ENCODE measurements around the gene KRTAP5-4. TPM values are rescaled to one million over a fixed set of nuclear protein-coding genes. Genes with fewer than 3 reads are reported as not detected.

KRTAP5-4 gene
- total and polyA plus RNA-seq, 2 donors (not counting 1 experiment from before 2014, with no cell fraction given), result not detected

DNA sequence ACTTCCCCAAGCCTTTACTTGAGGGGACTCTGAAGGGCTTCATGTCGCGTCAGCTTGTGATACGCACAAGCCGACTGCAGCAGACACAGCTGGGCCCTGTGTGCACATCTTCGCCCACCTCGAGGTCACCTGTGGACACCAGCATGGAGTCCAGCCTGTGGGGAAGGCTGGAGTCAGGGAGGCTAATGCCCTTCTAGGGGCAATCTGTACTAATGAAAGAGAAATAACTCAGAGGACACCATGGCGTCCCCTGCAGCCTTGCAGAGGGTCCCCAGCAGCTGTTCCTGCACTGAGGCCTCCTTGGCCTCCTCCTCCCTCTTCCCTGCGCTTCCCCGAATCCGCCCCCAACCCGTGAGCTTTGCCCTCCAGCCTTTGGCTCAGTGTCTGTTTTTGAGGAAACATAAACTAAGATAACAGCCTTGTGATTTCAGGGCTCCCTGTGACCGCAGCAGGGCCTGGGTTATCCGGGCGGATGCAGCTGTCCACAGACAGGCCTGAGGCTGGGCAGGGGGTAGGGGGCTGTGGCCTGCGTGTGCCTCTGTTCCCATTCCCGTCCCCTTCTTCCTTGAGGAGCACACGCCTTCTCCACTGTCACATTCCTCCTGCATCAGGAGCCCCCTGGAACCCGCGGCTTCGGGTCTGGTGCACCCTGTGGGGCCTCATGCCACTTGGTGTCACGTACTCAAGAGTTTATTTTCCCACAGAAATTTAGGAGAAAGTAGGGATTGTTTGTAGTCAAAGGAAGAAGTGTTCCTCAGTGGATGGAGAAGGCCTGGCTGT, 32.6 kb upstream of the KRTAP5-4 start:
- intact Hi-C loops (cut with micrococcal nuclease), result loop anchor here (5.0 kb wide), 1 partner anchor 38 kb away; no protein-coding TSS in a partner anchor
- H3K79me2 ChIP-seq (ENCODE audit: control insufficient read depth, insufficient read depth, low read length), result no peaks in the 10 kb centered on the region
- peaks cover 43% of the 10 kb centered on the region for H3K27me3 Mint-ChIP-seq
- no peaks in the 10 kb centered on the region for H3K9me3 ChIP-seq (ENCODE audit: control extremely low read depth in 1 of 3, control insufficient read depth in 2 of 3, insufficient read depth in 1 of 3, low read length in 2 of 3)
- no peaks in the 10 kb centered on the region for H3K36me3 ChIP-seq (replicated peaks in 1 of 2; ENCODE audit: control extremely low read depth in 1 of 2, control insufficient read depth in 1 of 2, extremely low read depth in 1 of 2, insufficient read depth in 2 of 2, low read length in 1 of 2)
- no peaks in the 10 kb centered on the region for H4K20me1 ChIP-seq (ENCODE audit: control insufficient read depth, insufficient read depth, low read length, poor library complexity, severe bottlenecking)
- H3K4me1 Mint-ChIP-seq, result no peaks in the 10 kb centered on the region
- no peak overlapping the region for H3K4me2 ChIP-seq (replicated peaks; ENCODE audit: low read depth, low read length, poor library complexity, severe bottlenecking)
- H3K4me3 ChIP-seq (ENCODE audit: control extremely low read depth in 1 of 5, extremely low read depth in 1 of 5, insufficient read depth in 1 of 5, low read depth in 2 of 5, low read length in 4 of 5), result no peak overlapping the region
- H3K4me3 Mint-ChIP-seq, result no peak overlapping the region
- H3K27me3 ChIP-seq (replicated peaks in 1 of 4; ENCODE audit: control extremely low read depth in 1 of 4, control insufficient read depth in 3 of 4, insufficient read depth in 4 of 4, low read length in 3 of 4), result peaks cover 0 to 26% (median 4%) of the 10 kb centered on the region in 4 experiments
- ChIA-PET CTCF (interaction anchor here (1.5 to 4.5 kb wide), 6 partner anchors 38 to 502 kb away, joined by 3 to 135 read pairs (median 34); partner anchors contain the start of gene SYT8), POLR2A (no interaction called here)
- peaks cover 0 to 9% of the 10 kb centered on the region in 2 donors for H3K4me1 ChIP-seq (ENCODE audit: control insufficient read depth in 2 of 2, insufficient read depth in 2 of 2, low read length in 2 of 2)
- ATAC-seq (ENCODE audit: low read depth), result no peak
- H3K9ac ChIP-seq (ENCODE audit: low read length), result no peak overlapping the region
- no peak overlapping the region for H3K27ac ChIP-seq (ENCODE audit: low read length in 2 of 2)
- WGBS (ENCODE audit: insufficient coverage), result 47% methylated on average over 15 of the region's 21 CpGs
- no peak for DNase-seq
- no peaks in the 10 kb centered on the region for H3K9me3 Mint-ChIP-seq (ENCODE audit: insufficient read depth)
- H2AFZ ChIP-seq (ENCODE audit: insufficient read depth, low read depth, low read length, poor library complexity, severe bottlenecking), result no peak overlapping the region
- H3K27ac Mint-ChIP-seq, result no peak overlapping the region
- no peak for TF ChIP-seq EZH2 (IDR thresholded peaks at IDR 0.05; ENCODE audit: borderline replicate concordance, insufficient read depth, low read depth, low read length, poor library complexity, severe bottlenecking)
- TF ChIP-seq, protein P1, sequence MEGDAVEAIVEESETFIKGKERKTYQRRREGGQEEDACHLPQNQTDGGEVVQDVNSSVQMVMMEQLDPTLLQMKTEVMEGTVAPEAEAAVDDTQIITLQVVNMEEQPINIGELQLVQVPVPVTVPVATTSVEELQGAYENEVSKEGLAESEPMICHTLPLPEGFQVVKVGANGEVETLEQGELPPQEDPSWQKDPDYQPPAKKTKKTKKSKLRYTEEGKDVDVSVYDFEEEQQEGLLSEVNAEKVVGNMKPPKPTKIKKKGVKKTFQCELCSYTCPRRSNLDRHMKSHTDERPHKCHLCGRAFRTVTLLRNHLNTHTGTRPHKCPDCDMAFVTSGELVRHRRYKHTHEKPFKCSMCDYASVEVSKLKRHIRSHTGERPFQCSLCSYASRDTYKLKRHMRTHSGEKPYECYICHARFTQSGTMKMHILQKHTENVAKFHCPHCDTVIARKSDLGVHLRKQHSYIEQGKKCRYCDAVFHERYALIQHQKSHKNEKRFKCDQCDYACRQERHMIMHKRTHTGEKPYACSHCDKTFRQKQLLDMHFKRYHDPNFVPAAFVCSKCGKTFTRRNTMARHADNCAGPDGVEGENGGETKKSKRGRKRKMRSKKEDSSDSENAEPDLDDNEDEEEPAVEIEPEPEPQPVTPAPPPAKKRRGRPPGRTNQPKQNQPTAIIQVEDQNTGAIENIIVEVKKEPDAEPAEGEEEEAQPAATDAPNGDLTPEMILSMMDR (IDR thresholded peaks at IDR 0.05), result no peak

Data from B cell (primary cell).